Suprapubic skin (tissue), 3 donors: ENCODE data around the gene ATP5ME.

Source experiments
- EP300 ChIP-seq: sonication (generic); formaldehyde crosslinking; IDR thresholded peaks from one replicate; pipeline ENCODE4 v1.6.1; 2017; ENCODE audit warnings: antibody characterized with exemption
- POLR2A ChIP-seq, 2 donors: fragments of 450-650 bp; IDR thresholded peaks; one replicate each; pipeline ENCODE4 v1.6.1; 2017; ENCODE audit warnings: antibody characterized with exemption in 2 of 2, mild to moderate bottlenecking in 2 of 2, moderate library complexity in 2 of 2
- TF ChIP-seq, protein P1 (sequence below), 2 donors: fragments of 200-600 bp in 1 of 2; fragments of 450-650 bp in 1 of 2; sonication (generic) in 1 of 2; IDR thresholded peaks; one replicate each; pipeline ENCODE4 v1.5.1; 2016 to 2019; ENCODE audit warnings: antibody characterized with exemption in 2 of 2, mild to moderate bottlenecking in 1 of 2, moderate library complexity in 1 of 2

DNA sequence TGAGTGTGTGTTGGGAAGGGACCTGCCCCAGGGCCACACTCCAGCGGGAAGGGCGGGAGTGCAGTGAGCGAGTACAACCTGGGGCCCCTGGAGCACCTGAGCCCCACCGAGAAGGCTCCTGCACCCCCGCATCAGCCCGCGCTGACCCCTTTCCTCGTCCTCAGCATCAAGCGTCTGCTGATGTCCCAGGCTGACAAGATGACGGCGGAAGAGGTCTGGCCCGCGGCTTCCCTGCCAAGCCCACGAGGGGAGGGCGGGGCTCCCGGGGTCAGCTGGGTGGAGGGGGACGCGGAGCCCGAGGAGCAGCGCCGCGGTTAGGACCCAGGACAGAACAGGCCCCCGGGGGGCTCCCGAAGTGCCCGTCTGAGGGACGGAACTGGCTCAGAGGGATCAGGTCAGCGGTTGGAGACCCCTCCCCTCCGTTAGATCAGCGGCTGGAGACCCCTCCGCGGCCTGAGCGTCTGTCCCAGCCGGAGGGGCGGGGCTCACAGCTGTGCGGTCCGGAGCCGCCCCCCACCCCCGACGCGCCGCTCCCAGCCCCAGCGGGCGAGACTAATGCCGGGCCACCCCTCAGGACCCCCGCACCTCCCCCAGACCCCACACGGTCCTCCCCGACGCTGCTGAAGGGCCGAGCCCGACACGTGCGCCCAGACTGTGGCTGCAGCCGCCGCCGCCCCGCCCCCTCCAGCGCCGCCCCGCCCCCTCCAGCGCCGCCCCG lies 7.0 kb upstream of the ATP5ME start:
- TF ChIP-seq, protein P1, sequence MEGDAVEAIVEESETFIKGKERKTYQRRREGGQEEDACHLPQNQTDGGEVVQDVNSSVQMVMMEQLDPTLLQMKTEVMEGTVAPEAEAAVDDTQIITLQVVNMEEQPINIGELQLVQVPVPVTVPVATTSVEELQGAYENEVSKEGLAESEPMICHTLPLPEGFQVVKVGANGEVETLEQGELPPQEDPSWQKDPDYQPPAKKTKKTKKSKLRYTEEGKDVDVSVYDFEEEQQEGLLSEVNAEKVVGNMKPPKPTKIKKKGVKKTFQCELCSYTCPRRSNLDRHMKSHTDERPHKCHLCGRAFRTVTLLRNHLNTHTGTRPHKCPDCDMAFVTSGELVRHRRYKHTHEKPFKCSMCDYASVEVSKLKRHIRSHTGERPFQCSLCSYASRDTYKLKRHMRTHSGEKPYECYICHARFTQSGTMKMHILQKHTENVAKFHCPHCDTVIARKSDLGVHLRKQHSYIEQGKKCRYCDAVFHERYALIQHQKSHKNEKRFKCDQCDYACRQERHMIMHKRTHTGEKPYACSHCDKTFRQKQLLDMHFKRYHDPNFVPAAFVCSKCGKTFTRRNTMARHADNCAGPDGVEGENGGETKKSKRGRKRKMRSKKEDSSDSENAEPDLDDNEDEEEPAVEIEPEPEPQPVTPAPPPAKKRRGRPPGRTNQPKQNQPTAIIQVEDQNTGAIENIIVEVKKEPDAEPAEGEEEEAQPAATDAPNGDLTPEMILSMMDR (IDR thresholded peaks at IDR 0.05): no peak
- TF ChIP-seq EP300: no peak
- TF ChIP-seq POLR2A (IDR thresholded peaks at IDR 0.05): no peak
